WTC11 (cell line): ENCODE results near the gene SLBP. TPM values are rescaled to one million over a fixed set of nuclear protein-coding genes. Genes with fewer than 3 reads are reported as not detected.

ENCODE experiments used
- ATAC-seq: fragments of 200-7000 bp; cut with Tn5 transposase; 2 replicates; pipeline ENCODE4 v1.10.0; 2021; ENCODE audit warnings: mild to moderate bottlenecking, moderate library complexity
- CTCF ChIA-PET: fragments of 300-600 bp; sonication (Branson Sonifier 250); formaldehyde crosslinking; loops from one replicate; lab custom pipeline; 2021; ENCODE audit warnings: antibody characterized with exemption; lab: Charles Lee
- POLR2A ChIA-PET: fragments of 350-600 bp; sonication (Branson Sonifier 250); formaldehyde crosslinking; loops from one replicate; lab custom pipeline; 2021; ENCODE audit warnings: antibody characterized with exemption; lab: Charles Lee
- DNase-seq: peaks from one replicate; pipeline ENCODE4 v3.0.0; 2021; ENCODE audit warnings: low spot score
- H3K27ac Mint-ChIP-seq: 2 replicates; pipeline ENCODE4 v1.8.0; 2021; ENCODE audit warnings: mixed read lengths
- H3K27me3 Mint-ChIP-seq: 2 replicates; pipeline ENCODE4 v1.8.0; 2021; ENCODE audit warnings: low read depth, mild to moderate bottlenecking, moderate library complexity, mixed read lengths
- H3K36me3 Mint-ChIP-seq: 2 replicates; pipeline ENCODE4 v1.8.0; 2021; ENCODE audit warnings: mixed read lengths
- H3K4me1 Mint-ChIP-seq: 2 replicates; pipeline ENCODE4 v1.8.0; 2022; ENCODE audit warnings: mixed read lengths
- H3K4me3 Mint-ChIP-seq: 2 replicates; pipeline ENCODE4 v1.8.0; 2021; ENCODE audit warnings: mild to moderate bottlenecking, moderate library complexity, mixed read lengths
- H3K9me3 Mint-ChIP-seq: 2 replicates; pipeline ENCODE4 v1.8.0; 2021; ENCODE audit warnings: mixed read lengths
- CREB1 ChIP-seq: sonication (generic); formaldehyde crosslinking; IDR thresholded peaks from 2 replicates; pipeline ENCODE4 v1.8.0; 2023; ENCODE audit warnings: mild to moderate bottlenecking, missing genetic modification reagents
- E2F1 ChIP-seq: sonication (generic); formaldehyde crosslinking; IDR thresholded peaks from 2 replicates; pipeline ENCODE4 v1.8.0; 2022; ENCODE audit warnings: mild to moderate bottlenecking, missing genetic modification reagents
- E2F5 ChIP-seq: sonication (generic); formaldehyde crosslinking; IDR thresholded peaks from 2 replicates; pipeline ENCODE4 v1.8.1; 2022; ENCODE audit warnings: mild to moderate bottlenecking, moderate library complexity, missing genetic modification reagents
- ETV6 ChIP-seq: sonication (generic); formaldehyde crosslinking; IDR thresholded peaks from 2 replicates; pipeline ENCODE4 v1.8.1; 2022; ENCODE audit warnings: mild to moderate bottlenecking, missing genetic modification reagents
- GABPB1 ChIP-seq: sonication (generic); formaldehyde crosslinking; IDR thresholded peaks from 2 replicates; pipeline ENCODE4 v1.8.1; 2023; ENCODE audit warnings: mild to moderate bottlenecking, missing genetic modification reagents
- GRHL2 ChIP-seq: fragments of 250-450 bp; sonication (Bioruptor Pico); IDR thresholded peaks from 2 replicates; pipeline ENCODE4 v1.8.0; 2022; ENCODE audit warnings: mild to moderate bottlenecking, moderate library complexity; ENCODE audit not compliant: insufficient replicate concordance, severe bottlenecking
- GTF2I ChIP-seq: fragments of 250-450 bp; sonication (Bioruptor Pico); conservative IDR thresholded peaks from 2 replicates; pipeline ENCODE4 v1.4.0; 2021; ENCODE audit warnings: mild to moderate bottlenecking
- IRF2 ChIP-seq: sonication (generic); formaldehyde crosslinking; IDR thresholded peaks from 2 replicates; pipeline ENCODE4 v1.8.0; 2022; ENCODE audit warnings: low read depth, missing genetic modification reagents, borderline replicate concordance
- JUN ChIP-seq: sonication (generic); formaldehyde crosslinking; IDR thresholded peaks from 2 replicates; pipeline ENCODE4 v1.8.0; 2023; ENCODE audit warnings: mild to moderate bottlenecking, missing genetic modification reagents
- MYBL2 ChIP-seq: sonication (generic); formaldehyde crosslinking; IDR thresholded peaks from 2 replicates; pipeline ENCODE4 v1.8.1; 2023; ENCODE audit warnings: mild to moderate bottlenecking, moderate library complexity, missing genetic modification reagents
- NFYB ChIP-seq: sonication (generic); formaldehyde crosslinking; conservative IDR thresholded peaks from 2 replicates; pipeline ENCODE4 v1.8.0; 2022; ENCODE audit warnings: low read depth, missing genetic modification reagents
- NR3C1 ChIP-seq: sonication (generic); formaldehyde crosslinking; conservative IDR thresholded peaks from 2 replicates; pipeline ENCODE4 v1.8.1; 2023; ENCODE audit warnings: low read depth, mild to moderate bottlenecking, missing genetic modification reagents
- PRRX2 ChIP-seq: fragments of 250-450 bp; sonication (Bioruptor Pico); IDR thresholded peaks from 2 replicates; pipeline ENCODE4 v1.8.0; 2021; ENCODE audit warnings: mild to moderate bottlenecking
- SMAD4 ChIP-seq: sonication (generic); formaldehyde crosslinking; IDR thresholded peaks from 2 replicates; pipeline ENCODE4 v1.8.0; 2022; ENCODE audit warnings: mild to moderate bottlenecking, missing genetic modification reagents
- SP1 ChIP-seq: sonication (generic); formaldehyde crosslinking; conservative IDR thresholded peaks from 2 replicates; pipeline ENCODE4 v1.8.1; 2022; ENCODE audit warnings: missing genetic modification reagents
- TCF7 ChIP-seq: sonication (generic); formaldehyde crosslinking; IDR thresholded peaks from 2 replicates; pipeline ENCODE4 v1.8.0; 2022; ENCODE audit warnings: mild to moderate bottlenecking, low read depth, missing genetic modification reagents, moderate library complexity
- TEAD1 ChIP-seq: sonication (generic); formaldehyde crosslinking; IDR thresholded peaks from 2 replicates; pipeline ENCODE4 v1.8.0; 2022; ENCODE audit warnings: mild to moderate bottlenecking, missing genetic modification reagents
- ZMAT4 ChIP-seq: fragments of 250-450 bp; sonication (Bioruptor Pico); IDR thresholded peaks from 2 replicates; pipeline ENCODE4 v1.9.0; 2021; ENCODE audit warnings: mild to moderate bottlenecking
- ZNF317 ChIP-seq: sonication (generic); formaldehyde crosslinking; IDR thresholded peaks from 2 replicates; pipeline ENCODE4 v1.8.1; 2023; ENCODE audit warnings: low read depth, mild to moderate bottlenecking, moderate library complexity, missing genetic modification reagents, borderline replicate concordance
- ZNF423 ChIP-seq: fragments of 250-450 bp; sonication (Bioruptor Pico); IDR thresholded peaks from 2 replicates; pipeline ENCODE4 v2.1.2; 2022; ENCODE audit warnings: mild to moderate bottlenecking, moderate library complexity
- ZNF532 ChIP-seq: fragments of 250-450 bp; sonication (Bioruptor Pico); IDR thresholded peaks from 2 replicates; pipeline ENCODE4 v1.9.0; 2021; ENCODE audit warnings: mild to moderate bottlenecking, borderline replicate concordance
- total RNA-seq: library from RNA; stranded (reverse); gene quantifications from 3 replicates; pipeline ENCODE4 v1.2.3, GENCODE V29; 2021
- TF ChIP-seq, protein P1 (sequence below): fragments of 250-450 bp; sonication (Bioruptor Pico); IDR thresholded peaks from 2 replicates; pipeline ENCODE4 v1.9.0; 2021; ENCODE audit warnings: moderate library complexity, mild to moderate bottlenecking, inconsistent platforms, borderline replicate concordance
- TF ChIP-seq, protein P2 (sequence below): sonication (generic); formaldehyde crosslinking; IDR thresholded peaks from 2 replicates; pipeline ENCODE4 v1.8.1; 2023; ENCODE audit warnings: mild to moderate bottlenecking, missing genetic modification reagents
- TF ChIP-seq, protein P3 (sequence below): sonication (generic); formaldehyde crosslinking; IDR thresholded peaks from 2 replicates; pipeline ENCODE4 v1.8.1; 2022; ENCODE audit warnings: low read depth, mild to moderate bottlenecking, moderate library complexity, missing genetic modification reagents, borderline replicate concordance
- TF ChIP-seq, protein P4 (sequence below): sonication (generic); formaldehyde crosslinking; IDR thresholded peaks from 2 replicates; pipeline ENCODE4 v1.8.0; 2022; ENCODE audit warnings: mild to moderate bottlenecking, missing genetic modification reagents
- TF ChIP-seq, protein P5 (sequence below): sonication (generic); formaldehyde crosslinking; IDR thresholded peaks from 2 replicates; pipeline ENCODE4 v1.8.0; 2023; ENCODE audit warnings: missing genetic modification reagents

SLBP gene
- total RNA-seq, 1 experiment from 2014 or later, result 40.2 TPM

GRCh38 chr4:1656132-1656531 lies 56.0 kb downstream of the SLBP start:
- H3K36me3 Mint-ChIP-seq, result no peaks in the 10 kb centered on the region
- no peak overlapping the region for H3K4me3 Mint-ChIP-seq
- ATAC-seq (no peak), DNase-seq (no peak)
- H3K27ac Mint-ChIP-seq, result peak overlapping the region; percentile 60; the same call in 1 of the 2 replicates
- TF ChIP-seq ZNF317 (no peak), E2F1 (CRISPR knock-in tag) (no peak), GTF2I (CRISPR knock-in tag) (no peak), IRF2 (CRISPR knock-in tag) (no peak), SMAD4 (CRISPR knock-in tag) (no peak), TEAD1 (CRISPR knock-in tag) (no peak), GRHL2 (CRISPR knock-in tag) (no peak), ZMAT4 (CRISPR knock-in tag) (no peak), E2F5 (CRISPR knock-in tag) (no peak), GABPB1 (CRISPR knock-in tag) (no peak), MYBL2 (CRISPR knock-in tag) (no peak), TCF7 (CRISPR knock-in tag) (no peak), SP1 (CRISPR knock-in tag) (no peak), ETV6 (CRISPR knock-in tag) (no peak), NR3C1 (CRISPR knock-in tag) (no peak), ZNF423 (CRISPR knock-in tag) (no peak)
- TF ChIP-seq, protein P1, sequence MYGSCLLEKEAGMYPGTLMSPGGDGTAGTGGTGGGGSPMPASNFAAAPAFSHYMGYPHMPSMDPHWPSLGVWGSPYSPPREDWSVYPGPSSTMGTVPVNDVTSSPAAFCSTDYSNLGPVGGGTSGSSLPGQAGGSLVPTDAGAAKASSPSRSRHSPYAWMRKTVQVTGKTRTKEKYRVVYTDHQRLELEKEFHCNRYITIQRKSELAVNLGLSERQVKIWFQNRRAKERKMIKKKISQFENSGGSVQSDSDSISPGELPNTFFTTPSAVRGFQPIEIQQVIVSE (CRISPR knock-in tag), result no peak
- TF ChIP-seq, protein P2, sequence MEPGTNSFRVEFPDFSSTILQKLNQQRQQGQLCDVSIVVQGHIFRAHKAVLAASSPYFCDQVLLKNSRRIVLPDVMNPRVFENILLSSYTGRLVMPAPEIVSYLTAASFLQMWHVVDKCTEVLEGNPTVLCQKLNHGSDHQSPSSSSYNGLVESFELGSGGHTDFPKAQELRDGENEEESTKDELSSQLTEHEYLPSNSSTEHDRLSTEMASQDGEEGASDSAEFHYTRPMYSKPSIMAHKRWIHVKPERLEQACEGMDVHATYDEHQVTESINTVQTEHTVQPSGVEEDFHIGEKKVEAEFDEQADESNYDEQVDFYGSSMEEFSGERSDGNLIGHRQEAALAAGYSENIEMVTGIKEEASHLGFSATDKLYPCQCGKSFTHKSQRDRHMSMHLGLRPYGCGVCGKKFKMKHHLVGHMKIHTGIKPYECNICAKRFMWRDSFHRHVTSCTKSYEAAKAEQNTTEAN (CRISPR knock-in tag), result no peak
- TF ChIP-seq, protein P3, sequence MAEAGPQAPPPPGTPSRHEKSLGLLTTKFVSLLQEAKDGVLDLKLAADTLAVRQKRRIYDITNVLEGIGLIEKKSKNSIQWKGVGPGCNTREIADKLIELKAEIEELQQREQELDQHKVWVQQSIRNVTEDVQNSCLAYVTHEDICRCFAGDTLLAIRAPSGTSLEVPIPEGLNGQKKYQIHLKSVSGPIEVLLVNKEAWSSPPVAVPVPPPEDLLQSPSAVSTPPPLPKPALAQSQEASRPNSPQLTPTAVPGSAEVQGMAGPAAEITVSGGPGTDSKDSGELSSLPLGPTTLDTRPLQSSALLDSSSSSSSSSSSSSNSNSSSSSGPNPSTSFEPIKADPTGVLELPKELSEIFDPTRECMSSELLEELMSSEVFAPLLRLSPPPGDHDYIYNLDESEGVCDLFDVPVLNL (CRISPR knock-in tag), result no peak
- no peaks in the 10 kb centered on the region for H3K9me3 Mint-ChIP-seq
- CTCF ChIA-PET, result interaction anchor here (1.3 kb wide), 1 partner anchor 143 kb away, joined by 3 read pairs; no protein-coding TSS in a partner anchor
- H3K27me3 Mint-ChIP-seq, result no peaks in the 10 kb centered on the region
- POLR2A ChIA-PET, result no interaction called here
- peaks cover 4% of the 10 kb centered on the region for H3K4me1 Mint-ChIP-seq

DNA sequence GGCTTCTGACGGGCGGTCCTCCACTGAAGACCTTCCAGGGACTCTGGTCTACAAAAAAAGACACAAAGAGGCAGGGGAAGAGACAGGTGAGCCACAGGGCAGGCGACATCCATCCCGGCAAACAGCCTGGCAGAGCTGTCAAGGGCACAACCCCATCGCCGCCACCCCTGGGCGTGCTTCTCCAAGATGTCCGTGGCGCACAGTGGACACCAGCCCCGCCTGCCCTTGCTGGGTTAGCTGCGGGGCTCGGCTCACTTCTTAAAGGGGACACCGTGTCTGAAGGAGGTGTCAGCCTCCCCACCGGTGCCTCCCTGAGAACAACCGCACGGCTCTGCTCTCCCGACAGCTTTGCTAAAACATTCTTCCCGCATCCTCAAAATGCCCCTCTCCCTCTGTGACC lies 56.4 kb downstream of the SLBP start:
- DNase-seq (no peak), ATAC-seq (no peak)
- no peak overlapping the region for H3K4me3 Mint-ChIP-seq
- no peak overlapping the region; the same call in 1 of the 2 replicates for H3K27ac Mint-ChIP-seq
- POLR2A ChIA-PET, result no interaction called here
- H3K36me3 Mint-ChIP-seq, result no peaks in the 10 kb centered on the region
- CTCF ChIA-PET, result interaction anchor here (1.3 kb wide), 1 partner anchor 143 kb away, joined by 3 read pairs; no protein-coding TSS in a partner anchor
- H3K4me1 Mint-ChIP-seq, result peaks cover 4% of the 10 kb centered on the region
- no peaks in the 10 kb centered on the region for H3K27me3 Mint-ChIP-seq
- no peaks in the 10 kb centered on the region for H3K9me3 Mint-ChIP-seq
- no peak for TF ChIP-seq CREB1
- TF ChIP-seq NFYB (CRISPR knock-in tag), result no peak
- no peak for TF ChIP-seq MYBL2 (CRISPR knock-in tag)
- TF ChIP-seq ZNF532 (CRISPR knock-in tag), result no peak
- TF ChIP-seq JUN (CRISPR knock-in tag), result no peak
- no peak for TF ChIP-seq TEAD1 (CRISPR knock-in tag)
- no peak for TF ChIP-seq PRRX2 (CRISPR knock-in tag)
- TF ChIP-seq, protein P4, sequence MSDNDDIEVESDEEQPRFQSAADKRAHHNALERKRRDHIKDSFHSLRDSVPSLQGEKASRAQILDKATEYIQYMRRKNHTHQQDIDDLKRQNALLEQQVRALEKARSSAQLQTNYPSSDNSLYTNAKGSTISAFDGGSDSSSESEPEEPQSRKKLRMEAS (CRISPR knock-in tag), result no peak
- TF ChIP-seq, protein P5, sequence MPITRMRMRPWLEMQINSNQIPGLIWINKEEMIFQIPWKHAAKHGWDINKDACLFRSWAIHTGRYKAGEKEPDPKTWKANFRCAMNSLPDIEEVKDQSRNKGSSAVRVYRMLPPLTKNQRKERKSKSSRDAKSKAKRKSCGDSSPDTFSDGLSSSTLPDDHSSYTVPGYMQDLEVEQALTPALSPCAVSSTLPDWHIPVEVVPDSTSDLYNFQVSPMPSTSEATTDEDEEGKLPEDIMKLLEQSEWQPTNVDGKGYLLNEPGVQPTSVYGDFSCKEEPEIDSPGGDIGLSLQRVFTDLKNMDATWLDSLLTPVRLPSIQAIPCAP (CRISPR knock-in tag), result no peak
